Measurements from ENCODE around the gene SPEG.
A peak's percentile ranks its signal among the peaks of the same experiment; 100 is the strongest.

SPEG gene

DNA sequence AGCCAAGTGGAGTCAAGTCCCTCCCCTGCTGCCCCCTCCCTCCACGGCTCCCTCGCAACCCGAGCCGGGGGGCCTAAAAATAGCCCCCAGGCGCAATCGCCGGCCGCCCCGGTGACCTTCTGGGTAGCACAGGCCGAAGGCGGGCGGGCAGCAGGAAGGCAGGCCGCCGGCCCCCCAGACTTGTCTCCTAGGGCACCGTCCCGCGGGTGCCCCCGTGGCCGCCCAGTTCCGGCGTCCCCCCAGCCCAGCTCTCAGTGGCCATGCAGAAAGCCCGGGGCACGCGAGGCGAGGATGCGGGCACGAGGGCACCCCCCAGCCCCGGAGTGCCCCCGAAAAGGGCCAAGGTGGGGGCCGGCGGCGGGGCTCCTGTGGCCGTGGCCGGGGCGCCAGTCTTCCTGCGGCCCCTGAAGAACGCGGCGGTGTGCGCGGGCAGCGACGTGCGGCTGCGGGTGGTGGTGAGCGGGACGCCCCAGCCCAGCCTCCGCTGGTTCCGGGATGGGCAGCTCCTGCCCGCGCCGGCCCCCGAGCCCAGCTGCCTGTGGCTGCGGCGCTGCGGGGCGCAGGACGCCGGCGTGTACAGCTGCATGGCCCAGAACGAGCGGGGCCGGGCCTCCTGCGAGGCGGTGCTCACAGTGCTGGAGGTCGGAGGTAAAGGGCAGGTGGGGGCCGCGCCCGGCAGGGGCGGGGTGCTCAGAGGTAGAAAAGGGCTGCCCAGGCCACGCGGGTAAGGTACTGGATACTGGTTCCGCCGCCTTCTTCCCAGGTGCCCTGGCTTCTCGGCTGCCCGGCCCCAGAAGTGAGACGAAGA lies at the start of gene SPEG:
SPEG (plus strand) TSS at position 126 of the 808 bp plus-strand sequence; CDS start at position 261, 135 bp downstream.
- H3K36me3 ChIP-seq (ENCODE audit: insufficient read depth, low read length): no peaks in the 10 kb centered on the region
- DNase-seq (ENCODE audit: low read depth, low spot score): no peak
- H3K4me3 ChIP-seq: no peak within 1 kb of the TSS
- no peaks in the 10 kb centered on the region for H3K9me3 ChIP-seq (ENCODE audit: low read depth, low read length)
- H3K9ac ChIP-seq (ENCODE audit: insufficient read length): no peak within 1 kb of the TSS
- no peak within 1 kb of the TSS for H3K27ac ChIP-seq
- TF ChIP-seq POLR2AphosphoS5 (IDR thresholded peaks at IDR 0.05; ENCODE audit: borderline replicate concordance, low read depth, low read length) (no peak), EZH2 (IDR thresholded peaks at IDR 0.05) (no peak), FOXP2 (optimal IDR thresholded peaks at IDR 0.05; ENCODE audit: control extremely low read depth, extremely low read length, insufficient read depth) (no peak)

GRCh38 chr2:219384859-219385258 lies 49.8 kb upstream of the SPEG start:
- DNase-seq (ENCODE audit: low read depth, low spot score): no peak
- Histone ChIP-seq H3K4me3 (no peak overlapping the region), H3K9ac (ENCODE audit: insufficient read length) (no peak overlapping the region), H3K36me3 (ENCODE audit: insufficient read depth, low read length) (peaks cover 11% of the 10 kb centered on the region; the same call in 1 of the 2 replicates), H3K27ac (no peak overlapping the region), H3K9me3 (ENCODE audit: low read depth, low read length) (no peaks in the 10 kb centered on the region)
- TF ChIP-seq FOXP2 (optimal IDR thresholded peaks at IDR 0.05; ENCODE audit: control extremely low read depth, extremely low read length, insufficient read depth) (no peak), POLR2AphosphoS5 (IDR thresholded peaks at IDR 0.05; ENCODE audit: borderline replicate concordance, low read depth, low read length) (no peak), EZH2 (IDR thresholded peaks at IDR 0.05) (no peak)

GRCh38 chr2:219385958-219386520 lies 48.6 kb upstream of the SPEG start:
- no peak overlapping the region for H3K4me3 ChIP-seq
- no peak overlapping the region for H3K9ac ChIP-seq (ENCODE audit: insufficient read length)
- no peak overlapping the region for H3K27ac ChIP-seq
- no peaks in the 10 kb centered on the region for H3K9me3 ChIP-seq (ENCODE audit: low read depth, low read length)
- DNase-seq (ENCODE audit: low read depth, low spot score): no peak
- peaks cover 11% of the 10 kb centered on the region; the same call in 1 of the 2 replicates for H3K36me3 ChIP-seq (ENCODE audit: insufficient read depth, low read length)
- no peak for TF ChIP-seq FOXP2 (optimal IDR thresholded peaks at IDR 0.05; ENCODE audit: control extremely low read depth, extremely low read length, insufficient read depth)

DNA sequence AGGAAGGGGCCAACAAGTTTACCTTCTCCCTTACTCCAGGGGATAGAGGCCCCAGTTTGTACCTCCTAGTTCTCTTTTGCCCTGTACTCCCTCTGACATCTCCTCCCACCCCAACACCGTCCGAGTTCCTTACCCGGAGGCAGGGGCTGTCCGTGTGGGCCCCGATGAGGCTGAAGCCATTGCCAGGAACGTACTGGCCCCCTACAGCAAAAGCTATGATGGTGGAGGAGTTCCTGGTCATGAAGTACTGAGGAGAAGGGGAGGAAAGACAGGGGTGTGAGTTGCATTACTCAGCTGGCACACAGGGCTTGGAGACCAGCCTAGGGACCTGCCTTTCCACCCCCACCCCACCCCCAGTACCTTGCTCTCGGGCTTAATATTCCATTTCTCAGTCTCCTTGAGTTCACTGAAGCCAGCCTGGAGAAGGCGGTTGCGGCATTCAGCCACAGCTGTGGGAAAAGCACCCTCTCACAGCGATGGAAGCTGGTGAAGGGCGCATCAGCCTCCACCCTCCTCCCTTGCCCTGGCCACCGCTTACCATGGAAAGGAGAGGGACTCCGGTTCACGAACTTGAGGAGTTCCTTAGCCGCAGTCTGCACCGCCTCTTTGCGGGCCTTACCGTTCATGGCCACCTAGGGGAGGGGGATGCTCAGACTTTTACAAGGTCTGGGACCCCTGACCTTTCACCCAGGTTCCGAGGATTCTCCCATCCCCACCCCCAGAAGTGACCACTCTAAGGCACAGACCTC lies 47.9 kb upstream of the SPEG start:
- peak overlapping the region; percentile 81 for H3K9ac ChIP-seq (ENCODE audit: insufficient read length)
- DNase-seq (ENCODE audit: low read depth, low spot score): no peak
- H3K9me3 ChIP-seq (ENCODE audit: low read depth, low read length): no peaks in the 10 kb centered on the region
- peaks cover 11% of the 10 kb centered on the region; the same call in 1 of the 2 replicates for H3K36me3 ChIP-seq (ENCODE audit: insufficient read depth, low read length)
- H3K4me3 ChIP-seq: peak overlapping the region; percentile 87
- no peak overlapping the region for H3K27ac ChIP-seq
- TF ChIP-seq FOXP2 (optimal IDR thresholded peaks at IDR 0.05; ENCODE audit: control extremely low read depth, extremely low read length, insufficient read depth) (no peak), POLR2AphosphoS5 (IDR thresholded peaks at IDR 0.05; ENCODE audit: borderline replicate concordance, low read depth, low read length) (no peak), EZH2 (IDR thresholded peaks at IDR 0.05) (no peak)

DNA sequence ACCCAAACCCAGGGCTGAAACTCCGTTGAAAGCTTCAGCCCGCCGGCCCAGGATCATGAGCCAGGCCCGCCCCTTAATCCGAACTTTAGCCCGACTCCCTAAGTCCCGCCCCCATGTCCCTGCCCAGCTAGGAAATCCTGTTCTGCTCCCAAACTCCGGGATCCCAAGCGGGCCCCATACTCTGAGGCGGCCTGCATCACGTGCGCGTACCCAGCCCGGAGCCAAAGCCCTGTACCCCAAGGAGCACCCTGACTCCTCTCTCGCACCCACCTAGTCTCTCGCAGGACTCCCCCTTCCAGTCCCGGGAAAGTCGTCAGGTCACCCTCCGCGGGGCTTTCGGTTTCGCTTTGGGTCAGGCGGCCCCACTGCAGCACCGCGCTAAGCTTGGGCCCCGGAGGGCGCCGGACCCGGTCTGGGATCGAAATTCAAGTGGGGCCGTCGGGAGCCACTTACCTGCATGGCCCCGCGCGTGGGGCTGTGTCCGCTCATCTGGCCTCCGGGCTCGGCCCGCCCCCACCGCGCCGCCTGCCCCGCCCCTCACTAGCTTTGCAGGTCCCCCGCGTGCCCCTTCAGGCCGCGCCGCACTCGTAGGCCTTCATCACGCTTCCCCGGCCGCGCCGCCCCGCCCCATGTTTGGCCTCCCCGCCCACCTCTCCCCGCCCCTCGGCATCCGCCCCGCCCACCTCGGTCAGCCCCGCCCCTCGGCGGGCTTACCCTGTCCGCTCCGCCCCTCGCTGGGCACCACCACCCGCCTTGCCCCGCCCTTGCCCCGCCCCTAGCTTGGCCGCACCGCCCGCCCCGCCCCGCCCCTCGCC lies 47.1 kb upstream of the SPEG start, which contains the start of gene DNPEP:
DNPEP (minus strand) TSS at position 607 of the 815 bp plus-strand sequence; CDS start at position 489, 118 bp downstream.
- TF ChIP-seq FOXP2 (optimal IDR thresholded peaks at IDR 0.05; ENCODE audit: control extremely low read depth, extremely low read length, insufficient read depth) (no peak), EZH2 (IDR thresholded peaks at IDR 0.05) (no peak), POLR2AphosphoS5 (IDR thresholded peaks at IDR 0.05; ENCODE audit: borderline replicate concordance, low read depth, low read length) (no peak)
- Histone ChIP-seq H3K27ac (peak within 1 kb of the TSS; percentile 71), H3K9me3 (ENCODE audit: low read depth, low read length) (no peaks in the 10 kb centered on the region), H3K9ac (ENCODE audit: insufficient read length) (peak within 1 kb of the TSS; percentile 81), H3K36me3 (ENCODE audit: insufficient read depth, low read length) (peaks cover 11% of the 10 kb centered on the region; the same call in 1 of the 2 replicates), H3K4me3 (peak within 1 kb of the TSS; percentile 87)
- DNase-seq (ENCODE audit: low read depth, low spot score): no peak

DNA sequence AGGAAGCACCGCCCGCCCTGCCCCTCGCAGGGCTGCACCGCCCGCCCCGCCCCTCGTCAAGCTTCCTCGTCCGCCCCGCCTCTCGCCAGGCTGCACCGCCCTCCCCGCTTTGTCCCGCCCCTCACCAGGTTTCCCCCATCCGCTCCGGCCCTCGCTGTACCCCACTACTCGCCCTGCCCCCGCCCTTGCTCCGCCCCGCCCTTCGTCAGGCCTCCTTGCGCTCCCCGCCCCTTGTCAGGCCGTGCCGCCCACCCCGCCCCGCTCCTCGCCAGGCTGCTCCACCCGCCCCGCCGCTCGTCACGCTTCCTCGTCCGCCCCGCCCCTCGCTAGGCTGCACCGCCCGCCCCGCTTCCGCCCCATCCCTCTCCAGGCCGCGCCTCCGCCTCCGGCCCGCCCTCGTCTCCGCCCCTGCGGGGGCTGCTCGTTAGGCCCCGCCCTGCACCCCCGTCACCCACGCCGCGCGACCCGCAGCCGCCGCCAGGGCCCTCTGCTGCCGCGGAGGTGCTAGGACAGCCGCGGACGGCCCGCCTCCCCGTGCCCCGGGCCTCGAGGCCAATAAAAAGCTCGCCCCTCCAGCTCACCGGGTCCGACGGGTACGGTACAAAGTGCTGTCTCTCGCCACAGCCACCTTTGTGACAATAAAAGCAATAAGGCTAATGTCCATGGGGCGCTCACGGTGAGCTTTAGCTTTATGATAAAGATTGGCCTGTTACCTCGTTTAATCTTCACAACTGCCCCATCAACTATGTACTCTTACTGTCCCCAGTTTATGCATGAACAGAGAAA lies 46.3 kb upstream of the SPEG start:
- Histone ChIP-seq H3K27ac (peak overlapping the region; percentile 71; the same call in 1 of the 2 replicates), H3K36me3 (ENCODE audit: insufficient read depth, low read length) (peaks cover 11% of the 10 kb centered on the region; the same call in 1 of the 2 replicates), H3K4me3 (peak overlapping the region; percentile 72), H3K9ac (ENCODE audit: insufficient read length) (peak overlapping the region; percentile 34), H3K9me3 (ENCODE audit: low read depth, low read length) (no peaks in the 10 kb centered on the region)
- no peak for DNase-seq (ENCODE audit: low read depth, low spot score)
- TF ChIP-seq POLR2AphosphoS5 (IDR thresholded peaks at IDR 0.05; ENCODE audit: borderline replicate concordance, low read depth, low read length) (no peak), FOXP2 (optimal IDR thresholded peaks at IDR 0.05; ENCODE audit: control extremely low read depth, extremely low read length, insufficient read depth) (no peak), EZH2 (IDR thresholded peaks at IDR 0.05) (no peak)

- no peak for TF ChIP-seq FOXP2 (optimal IDR thresholded peaks at IDR 0.05; ENCODE audit: control extremely low read depth, extremely low read length, insufficient read depth)
- H3K9ac ChIP-seq (ENCODE audit: insufficient read length): peak overlapping the region; percentile 34
- peaks cover 11% of the 10 kb centered on the region; the same call in 1 of the 2 replicates for H3K36me3 ChIP-seq (ENCODE audit: insufficient read depth, low read length)
- peak overlapping the region; percentile 72 for H3K4me3 ChIP-seq
- no peak for DNase-seq (ENCODE audit: low read depth, low spot score)
- no peaks in the 10 kb centered on the region for H3K9me3 ChIP-seq (ENCODE audit: low read depth, low read length)
- H3K27ac ChIP-seq: peak overlapping the region; percentile 71; the same call in 1 of the 2 replicates
Measured at GRCh38 chr2:219388907-219389156, 45.8 kb upstream of the SPEG start.

Measured in SK-N-MC (cell line).